IMR-90 (cell line): ENCODE measurements around the gene TMEM130. TPM values are rescaled to one million over a fixed set of nuclear protein-coding genes. Genes with fewer than 3 reads are reported as not detected.

Source experiments
- ATAC-seq: fragments of 200-7000 bp; cut with Tn5 transposase; 2 replicates; pipeline ENCODE4 v1.9.1; 2020; ENCODE audit warnings: low read depth, mild to moderate bottlenecking, moderate library complexity
- BruUV-seq: library from RNA; stranded (reverse); fragments of 400-500 nt; replicated peaks from 2 replicates; lab custom pipeline; 2021; lab: Mats Ljungman, UMichigan
- CTCF ChIA-PET: fragments of 300-600 bp; formaldehyde crosslinking; extraction: SDS; loops from one replicate; lab custom pipeline; 2021; ENCODE audit warnings: antibody characterized with exemption; lab: Yijun Ruan, JAX
- POLR2A ChIA-PET: fragments of 300-600 bp; sonication (Branson Sonifier 250); formaldehyde crosslinking; loops from one replicate; lab custom pipeline; 2022; ENCODE audit warnings: antibody characterized with exemption; ENCODE audit not compliant: unreplicated experiment; lab: Charles Lee
- DNase-seq: peaks from one replicate; pipeline ENCODE4 v3.0.0; 2013
- H2AFZ ChIP-seq: replicated peaks from 2 replicates; pipeline ENCODE3; 2013; ENCODE audit warnings: low read length, mild to moderate bottlenecking; ENCODE audit not compliant: poor library complexity
- H2AK5ac ChIP-seq: 2 replicates; pipeline ENCODE4 v1.6.1; 2013; ENCODE audit warnings: low read depth, low read length, inconsistent platforms
- H2AK9ac ChIP-seq: replicated peaks from 2 replicates; pipeline ENCODE3; 2013; ENCODE audit warnings: mild to moderate bottlenecking, low read depth, low read length, moderate library complexity; ENCODE audit not compliant: poor library complexity
- H2BK120ac ChIP-seq: 2 replicates; pipeline ENCODE4 v1.6.1; 2013; ENCODE audit warnings: low read depth, low read length, inconsistent platforms
- H2BK15ac ChIP-seq: 3 replicates; pipeline ENCODE4 v1.6.1; 2013; ENCODE audit warnings: low read depth, low read length, inconsistent platforms
- H2BK20ac ChIP-seq: 2 replicates; pipeline ENCODE4 v1.6.1; 2013; ENCODE audit warnings: low read depth, mild to moderate bottlenecking, inconsistent platforms, low read length, moderate library complexity
- H2BK5ac ChIP-seq: 2 replicates; pipeline ENCODE4 v1.6.1; 2013; ENCODE audit warnings: mild to moderate bottlenecking, low read depth, low read length, inconsistent platforms; ENCODE audit not compliant: poor library complexity, severe bottlenecking
- H3K14ac ChIP-seq: replicated peaks from 2 replicates; pipeline ENCODE4 v1.6.1; 2013; ENCODE audit warnings: low read depth, low read length, inconsistent platforms
- H3K18ac ChIP-seq: 2 replicates; pipeline ENCODE4 v1.6.1; 2013; ENCODE audit warnings: low read depth, low read length, control low read depth
- H3K23ac ChIP-seq: 2 replicates; pipeline ENCODE4 v1.6.1; 2013; ENCODE audit warnings: low read depth, low read length, inconsistent platforms
- H3K27ac ChIP-seq: 2 replicates; pipeline ENCODE4 v1.5.1; 2013; ENCODE audit warnings: mild to moderate bottlenecking, control low read depth, low read length; ENCODE audit not compliant: insufficient read depth
- H3K27me3 ChIP-seq: 2 replicates; pipeline ENCODE4 v1.6.1; 2013; ENCODE audit warnings: low read length; ENCODE audit not compliant: control insufficient read depth, insufficient read depth
- H3K36me3 ChIP-seq: 2 replicates; pipeline ENCODE4 v1.6.1; 2013; ENCODE audit warnings: low read length, mixed read lengths; ENCODE audit not compliant: control insufficient read depth, insufficient read depth
- H3K4ac ChIP-seq: 2 replicates; pipeline ENCODE4 v1.6.1; 2013; ENCODE audit warnings: low read depth, low read length, inconsistent platforms
- H3K4me1 ChIP-seq: 2 replicates; pipeline ENCODE4 v1.6.1; 2013; ENCODE audit warnings: low read length, mixed read lengths; ENCODE audit not compliant: control insufficient read depth, insufficient read depth
- H3K4me2 ChIP-seq: 2 replicates; pipeline ENCODE4 v1.6.1; 2013; ENCODE audit warnings: low read depth, mild to moderate bottlenecking, control low read depth, low read length, moderate library complexity
- H3K4me3 ChIP-seq: 2 replicates; pipeline ENCODE4 v1.5.1; 2013; ENCODE audit warnings: low read depth, mild to moderate bottlenecking, control low read depth, low read length, moderate library complexity; ENCODE audit not compliant: insufficient read depth
- H3K56ac ChIP-seq: 2 replicates; pipeline ENCODE4 v1.6.1; 2013; ENCODE audit warnings: low read length, inconsistent platforms; ENCODE audit not compliant: insufficient read depth; ENCODE audit errors: extremely low read depth
- H3K79me1 ChIP-seq, 2 experiments: 2 replicates each; pipeline ENCODE4 v1.6.1; 2013; ENCODE audit warnings: low read length in 2 of 2, inconsistent platforms in 1 of 2, low read depth in 1 of 2
- H3K9ac ChIP-seq: 2 replicates; pipeline ENCODE4 v1.6.1; 2013; ENCODE audit warnings: low read depth, low read length, control low read depth
- H3K9me1 ChIP-seq: 2 replicates; pipeline ENCODE4 v1.6.1; 2013; ENCODE audit warnings: low read length, inconsistent platforms; ENCODE audit not compliant: insufficient read depth
- H3K9me3 ChIP-seq: 2 replicates; pipeline ENCODE4 v1.6.1; 2013; ENCODE audit warnings: low read length; ENCODE audit not compliant: control insufficient read depth, insufficient read depth
- H4K20me1 ChIP-seq: 2 replicates; pipeline ENCODE4 v1.6.1; 2013; ENCODE audit warnings: low read length, inconsistent platforms; ENCODE audit not compliant: insufficient read depth
- H4K5ac ChIP-seq: 2 replicates; pipeline ENCODE4 v1.6.1; 2013; ENCODE audit warnings: mild to moderate bottlenecking, low read depth, low read length, control low read depth
- H4K8ac ChIP-seq, 2 experiments: 2 replicates each; pipeline ENCODE4 v1.6.1; 2013; ENCODE audit warnings: low read depth in 2 of 2, low read length in 2 of 2, control low read depth in 1 of 2, inconsistent platforms in 1 of 2
- H4K91ac ChIP-seq: 2 replicates; pipeline ENCODE4 v1.6.1; 2013; ENCODE audit warnings: low read depth, low read length, inconsistent platforms; ENCODE audit not compliant: insufficient read depth
- BHLHE40 ChIP-seq: fragments of 150-350 bp; IDR thresholded peaks from 2 replicates; pipeline ENCODE4 v1.6.1; 2016; ENCODE audit warnings: mild to moderate bottlenecking, low read depth, low read length
- CEBPB ChIP-seq: IDR thresholded peaks from 2 replicates; pipeline ENCODE4 v1.6.1; 2012; ENCODE audit warnings: low read depth, low read length, improper control_type of control experiment
- CHD1 ChIP-seq: IDR thresholded peaks from 2 replicates; pipeline ENCODE4 v1.6.1; 2012; ENCODE audit warnings: low read depth, low read length, improper control_type of control experiment
- CTCF ChIP-seq: conservative IDR thresholded peaks from 2 replicates; pipeline ENCODE4 v1.5.1; 2012; ENCODE audit warnings: mild to moderate bottlenecking, low read depth, low read length, improper control_type of control experiment
- ELK1 ChIP-seq: fragments of 150-350 bp; IDR thresholded peaks from 2 replicates; pipeline ENCODE4 v1.6.1; 2016; ENCODE audit warnings: low read depth, mild to moderate bottlenecking, low read length, moderate library complexity, borderline replicate concordance
- MAFK ChIP-seq: IDR thresholded peaks from 2 replicates; pipeline ENCODE4 v1.6.1; 2012; ENCODE audit warnings: low read depth, low read length, improper control_type of control experiment
- MAZ ChIP-seq: IDR thresholded peaks from 2 replicates; pipeline ENCODE4 v1.6.1; 2012; ENCODE audit warnings: low read depth, mild to moderate bottlenecking, low read length, improper control_type of control experiment, moderate library complexity, borderline replicate concordance
- MXI1 ChIP-seq: IDR thresholded peaks from 2 replicates; pipeline ENCODE4 v1.6.1; 2012; ENCODE audit warnings: low read depth, mild to moderate bottlenecking, low read length, moderate library complexity, borderline replicate concordance
- NFE2L2 ChIP-seq: fragments of 150-350 bp; IDR thresholded peaks from 2 replicates; pipeline ENCODE4 v1.6.1; 2016; ENCODE audit warnings: low read depth, mild to moderate bottlenecking, low read length
- POLR2A ChIP-seq: IDR thresholded peaks from 2 replicates; pipeline ENCODE4 v1.6.1; 2012; ENCODE audit warnings: mild to moderate bottlenecking, low read depth, low read length
- RAD21 ChIP-seq: IDR thresholded peaks from 2 replicates; pipeline ENCODE4 v1.6.1; 2012; ENCODE audit warnings: low read length, improper control_type of control experiment
- RCOR1 ChIP-seq: IDR thresholded peaks from 2 replicates; pipeline ENCODE4 v1.6.1; 2012; ENCODE audit warnings: mild to moderate bottlenecking, low read length, improper control_type of control experiment; ENCODE audit not compliant: insufficient replicate concordance
- RFX5 ChIP-seq: IDR thresholded peaks from 2 replicates; pipeline ENCODE4 v1.8.0; 2012; ENCODE audit warnings: low read depth, mild to moderate bottlenecking, low read length, moderate library complexity
- SMC3 ChIP-seq: fragments of 150-350 bp; IDR thresholded peaks from 2 replicates; pipeline ENCODE4 v1.6.1; 2016; ENCODE audit warnings: low read depth, mild to moderate bottlenecking, antibody characterized with exemption, low read length, moderate library complexity
- WGBS, 2 experiments: methylation state at CpG; one replicate each; pipeline versions ENCODE4 v1.1.5 to v1.1.7; 2013; ENCODE audit warnings: missing lambda C conversion rate in 2 of 2; ENCODE audit not compliant: insufficient read length in 1 of 2; ENCODE audit errors: extremely low coverage in 2 of 2; 5-methylcytosine and 5-hydroxymethylcytosine counted together
- dilution Hi-C: fragments of 300-500 bp; cut with HindIII; formaldehyde crosslinking; loops from one replicate; pipeline ENCODE4 v1.14.3; 2018; ENCODE audit warnings: low sequenced_read_pairs; ENCODE audit not compliant: unreplicated experiment
- in situ Hi-C: fragments of 300-500 bp; cut with MboI; formaldehyde crosslinking; loops from 3 replicates; pipeline ENCODE4 v1.14.3; 2019; ENCODE audit warnings: low sequenced_read_pairs, inconsistent platforms, mixed read lengths
- intact Hi-C: fragments of 100-400 bp; cut with micrococcal nuclease; formaldehyde crosslinking; loops from 2 replicates; pipeline ENCODE4 v1.10.0; 2022
- polyA plus RNA-seq, 3 experiments: library from polyadenylated mRNA; depleted of rRNA; stranded (reverse); fragments of >200 nt; gene quantifications; 2 replicates each; pipeline ENCODE4 v1.2.3, GENCODE V29; 2012; ENCODE audit warnings: low replicate concordance in 1 of 3
- total RNA-seq: library from RNA; depleted of rRNA; stranded (reverse); fragments of >200 nt; gene quantifications from 2 replicates; pipeline ENCODE4 v1.2.3, GENCODE V29; 2012
- TF ChIP-seq, protein P1 (sequence below): fragments of 150-350 bp; IDR thresholded peaks from 2 replicates; pipeline ENCODE4 v1.6.1; 2017; ENCODE audit warnings: mild to moderate bottlenecking, antibody characterized with exemption, low read length, low read depth

Gene TMEM130
- total and polyA plus RNA-seq, 2 of the 4 experiments (the other 2 are of a cell fraction): 1.1 to 14.8 TPM

GRCh38 chr7:98917331-98917730 lies 47.5 kb upstream of the TMEM130 start:
- Histone ChIP-seq H3K4me1 (peaks cover 1% of the 10 kb centered on the region; the same call in 1 of the 2 replicates), H2AK5ac (no peak overlapping the region), H3K56ac (no peak overlapping the region), H3K9me1 (peaks cover 4% of the 10 kb centered on the region), H3K79me1 (peaks cover 5 to 21% of the 10 kb centered on the region in 2 experiments), H2BK15ac (no peak overlapping the region), H4K91ac (no peak overlapping the region), H3K4me2 (no peak overlapping the region), H3K27ac (no peak overlapping the region), H2BK5ac (no peak overlapping the region), H2BK120ac (no peak overlapping the region), H3K23ac (no peak overlapping the region), H3K9me3 (no peaks in the 10 kb centered on the region), H3K4ac (no peak overlapping the region), H4K20me1 (peaks cover 14% of the 10 kb centered on the region; the same call in 1 of the 2 replicates), H3K4me3 (no peak overlapping the region), H2AK9ac (no peak overlapping the region), H2AFZ (no peak overlapping the region), H3K18ac (no peak overlapping the region), H3K27me3 (no peaks in the 10 kb centered on the region), H2BK20ac (no peak overlapping the region), H3K9ac (no peak overlapping the region), H3K36me3 (peaks cover 63% of the 10 kb centered on the region), H4K8ac (no peak overlapping the region), H3K14ac (no peak overlapping the region), H4K5ac (no peak overlapping the region)
- ATAC-seq: no peak
- ChIA-PET CTCF (no interaction called here), POLR2A (no interaction called here)
- TF ChIP-seq MAZ: no peak
- TF ChIP-seq RCOR1: no peak
- no peak for TF ChIP-seq MAFK
- TF ChIP-seq RFX5: no peak
- TF ChIP-seq CTCF: no peak
- TF ChIP-seq NFE2L2: no peak
- no peak for TF ChIP-seq SMC3
- TF ChIP-seq RAD21: no peak
- no peak for TF ChIP-seq POLR2A
- TF ChIP-seq MXI1: no peak
- no peak for TF ChIP-seq BHLHE40
- TF ChIP-seq, protein P1, sequence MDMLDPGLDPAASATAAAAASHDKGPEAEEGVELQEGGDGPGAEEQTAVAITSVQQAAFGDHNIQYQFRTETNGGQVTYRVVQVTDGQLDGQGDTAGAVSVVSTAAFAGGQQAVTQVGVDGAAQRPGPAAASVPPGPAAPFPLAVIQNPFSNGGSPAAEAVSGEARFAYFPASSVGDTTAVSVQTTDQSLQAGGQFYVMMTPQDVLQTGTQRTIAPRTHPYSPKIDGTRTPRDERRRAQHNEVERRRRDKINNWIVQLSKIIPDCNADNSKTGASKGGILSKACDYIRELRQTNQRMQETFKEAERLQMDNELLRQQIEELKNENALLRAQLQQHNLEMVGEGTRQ: no peak
- TF ChIP-seq ELK1: no peak
- TF ChIP-seq CEBPB: no peak
- no peak for TF ChIP-seq CHD1
- intact Hi-C loops: no loop called here
- WGBS, 2 experiments: 100% methylated on average over 4 of the region's 12 CpGs; no CpG with 5 or more reads in 1 of the 2 experiments
- no TSS peak for BruUV-seq
- in situ Hi-C loops: no loop called here
- DNase-seq: no peak
- dilution Hi-C loops: no loop called here
